Spleen (tissue), 11 donors: ENCODE measurements around the gene DMD. TPM values are rescaled to one million over a fixed set of nuclear protein-coding genes. Genes with fewer than 3 reads are reported as not detected.

Experiments used
- DNase-seq: peaks from one replicate; pipeline ENCODE4 v3.0.0-alpha.2; 2020
- H3K27ac ChIP-seq, 8 donors: fragments of 200-600 bp; sonication (generic) in 7 of 8; 1 replicate in 4 of 8; 2 replicates in 4 of 8; pipeline versions ENCODE4 v1.5.0 to v1.8.0; 2016 to 2021; ENCODE audit warnings: inconsistent platforms in 4 of 8, mild to moderate bottlenecking in 4 of 8, moderate library complexity in 1 of 8
- H3K27me3 ChIP-seq, 7 donors: fragments of 200-600 bp; sonication (generic) in 6 of 7; replicated peaks in 1 of 7; 1 replicate in 4 of 7; 2 replicates in 3 of 7; pipeline versions ENCODE4 v1.5.0 to v1.8.0; 2016 to 2021; ENCODE audit warnings: inconsistent platforms in 3 of 7, mild to moderate bottlenecking in 1 of 7
- H3K36me3 ChIP-seq, 6 donors: fragments of 200-600 bp; sonication (generic) in 5 of 6; 1 replicate in 4 of 6; 2 replicates in 2 of 6; pipeline versions ENCODE4 v1.5.0 to v1.8.0; 2016 to 2021; ENCODE audit warnings: inconsistent platforms in 2 of 6
- H3K4me1 ChIP-seq, 6 donors: fragments of 200-600 bp; sonication (generic) in 5 of 6; 1 replicate in 3 of 6; 2 replicates in 3 of 6; pipeline versions ENCODE4 v1.5.0 to v1.8.0; 2016 to 2021; ENCODE audit warnings: inconsistent platforms in 3 of 6
- H3K4me3 ChIP-seq, 8 donors: fragments of 200-600 bp; sonication (generic) in 7 of 8; 1 replicate in 4 of 8; 2 replicates in 4 of 8; pipeline versions ENCODE4 v1.5.0 to v1.8.0; 2016 to 2021; ENCODE audit warnings: inconsistent platforms in 4 of 8, mild to moderate bottlenecking in 4 of 8, moderate library complexity in 2 of 8
- H3K9me3 ChIP-seq, 8 donors: fragments of 200-600 bp; sonication (generic) in 7 of 8; 1 replicate in 4 of 8; 2 replicates in 4 of 8; pipeline versions ENCODE4 v1.5.0 to v1.8.0; 2016 to 2021; ENCODE audit warnings: inconsistent platforms in 4 of 8
- POLR2A ChIP-seq, 3 donors: fragments of 450-650 bp; IDR thresholded peaks; one replicate each; pipeline ENCODE4 v1.5.1; 2017; ENCODE audit warnings: antibody characterized with exemption in 3 of 3, mild to moderate bottlenecking in 1 of 3
- POLR2AphosphoS5 ChIP-seq, 3 donors: sonication (generic); formaldehyde crosslinking; IDR thresholded peaks; one replicate each; pipeline ENCODE4 v1.5.1; 2017; ENCODE audit warnings: antibody characterized with exemption in 3 of 3
- WGBS, 5 donors: extraction: QIAGEN DNeasy Blood & Tissue Kit in 3 of 5; methylation state at CpG; one replicate each; pipeline versions ENCODE4 v1.1.5 to v1.1.7; 2013 to 2018; 5-methylcytosine and 5-hydroxymethylcytosine counted together
- intact Hi-C: fragments of 100-400 bp; cut with DNase I; formaldehyde crosslinking; loops from one replicate; pipeline ENCODE4 v1.15.0; 2023; ENCODE audit warnings: low total_unique reads
- polyA plus RNA-seq, 3 donors: library from polyadenylated mRNA; stranded (reverse); fragments of 200-250 nt; gene quantifications; one replicate each; pipeline ENCODE4 v1.2.1, GENCODE V29; 2013
- total RNA-seq, 7 donors: library from RNA; depleted of rRNA in 3 of 7; stranded (reverse); fragments of >200 nt in 3 of 7; fragmentation: NEBNext Ultra II Directional in 4 of 7; extraction: Animal tissue kit (Norgen Biotek cat#: 25700) in 4 of 7; gene quantifications; one replicate each; pipeline versions ENCODE4 v1.1.0 to v1.2.1, GENCODE V29; 2016 to 2021
- TF ChIP-seq, protein P1 (sequence below), 11 experiments: fragments of 200-600 bp in 7 of 11; fragments of 450-650 bp in 4 of 11; sonication (generic) in 4 of 11; IDR thresholded peaks in 8 of 11; conservative IDR thresholded peaks in 3 of 11; 1 replicate in 7 of 11; 2 replicates in 4 of 11; pipeline versions ENCODE4 v1.4.0 to v1.8.0; 2016 to 2021; ENCODE audit warnings: antibody characterized with exemption in 11 of 11, inconsistent platforms in 4 of 11, mild to moderate bottlenecking in 1 of 11
- donor health status: healthy with polysubstance abuse.
- donor health status: DM: no; HTN: no; CAD: no; lungs with moderate emphysema.
- donor health status: DM: no; HTN: no; CAD: no.
- donor health status: Bipolar disorder and iron deficiency.
- donor health status: healthy.
- donor health status: DM: no; HTN: no; CAD: no.
- donor health status: DM: yes; HTN: yes; CAD: no.

The DMD gene
- total and polyA plus RNA-seq, 10 donors, result 1.3 to 11.3 (median 4.4) TPM

DNA sequence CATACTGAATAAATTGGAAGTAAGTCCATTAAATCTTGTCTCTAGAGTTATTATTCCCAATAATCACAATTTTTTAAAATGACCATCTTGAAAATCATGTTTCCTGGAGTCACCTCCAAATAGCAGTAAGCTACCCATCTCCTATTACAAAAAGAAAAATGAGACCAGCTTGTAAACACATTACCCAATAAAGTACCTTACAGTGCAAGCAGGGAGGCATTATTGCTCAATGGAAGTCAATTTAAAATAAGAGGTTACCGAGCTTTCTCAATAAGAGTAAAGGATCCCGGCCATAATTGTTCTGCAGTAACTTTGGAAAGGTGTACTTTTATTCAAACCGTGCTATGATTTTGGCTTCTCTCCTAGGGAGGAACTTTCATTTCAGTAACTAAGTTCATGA lies 78.0 kb downstream of the DMD start:
- Histone ChIP-seq H3K36me3 (no peaks in the 10 kb centered on the region), H3K27me3 (no peaks in the 10 kb centered on the region), H3K27ac (no peak overlapping the region), H3K4me3 (no peak overlapping the region), H3K9me3 (peaks cover 0 to 3% (median 0%) of the 10 kb centered on the region in 8 donors), H3K4me1 (no peaks in the 10 kb centered on the region)
- intact Hi-C loops, result no loop called here
- whole genome bisulfite sequencing, 5 donors, result 83 to 95% (median 83%) methylated on average over 3 of the region's 3 CpGs
- no peak for DNase-seq
- TF ChIP-seq, protein P1, sequence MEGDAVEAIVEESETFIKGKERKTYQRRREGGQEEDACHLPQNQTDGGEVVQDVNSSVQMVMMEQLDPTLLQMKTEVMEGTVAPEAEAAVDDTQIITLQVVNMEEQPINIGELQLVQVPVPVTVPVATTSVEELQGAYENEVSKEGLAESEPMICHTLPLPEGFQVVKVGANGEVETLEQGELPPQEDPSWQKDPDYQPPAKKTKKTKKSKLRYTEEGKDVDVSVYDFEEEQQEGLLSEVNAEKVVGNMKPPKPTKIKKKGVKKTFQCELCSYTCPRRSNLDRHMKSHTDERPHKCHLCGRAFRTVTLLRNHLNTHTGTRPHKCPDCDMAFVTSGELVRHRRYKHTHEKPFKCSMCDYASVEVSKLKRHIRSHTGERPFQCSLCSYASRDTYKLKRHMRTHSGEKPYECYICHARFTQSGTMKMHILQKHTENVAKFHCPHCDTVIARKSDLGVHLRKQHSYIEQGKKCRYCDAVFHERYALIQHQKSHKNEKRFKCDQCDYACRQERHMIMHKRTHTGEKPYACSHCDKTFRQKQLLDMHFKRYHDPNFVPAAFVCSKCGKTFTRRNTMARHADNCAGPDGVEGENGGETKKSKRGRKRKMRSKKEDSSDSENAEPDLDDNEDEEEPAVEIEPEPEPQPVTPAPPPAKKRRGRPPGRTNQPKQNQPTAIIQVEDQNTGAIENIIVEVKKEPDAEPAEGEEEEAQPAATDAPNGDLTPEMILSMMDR (IDR thresholded peaks at IDR 0.05 in 8 of 11, conservative IDR thresholded peaks at IDR 0.05 in 3 of 11), result no peak
- TF ChIP-seq POLR2AphosphoS5 (IDR thresholded peaks at IDR 0.05) (no peak), POLR2A (IDR thresholded peaks at IDR 0.05) (no peak)

DNA sequence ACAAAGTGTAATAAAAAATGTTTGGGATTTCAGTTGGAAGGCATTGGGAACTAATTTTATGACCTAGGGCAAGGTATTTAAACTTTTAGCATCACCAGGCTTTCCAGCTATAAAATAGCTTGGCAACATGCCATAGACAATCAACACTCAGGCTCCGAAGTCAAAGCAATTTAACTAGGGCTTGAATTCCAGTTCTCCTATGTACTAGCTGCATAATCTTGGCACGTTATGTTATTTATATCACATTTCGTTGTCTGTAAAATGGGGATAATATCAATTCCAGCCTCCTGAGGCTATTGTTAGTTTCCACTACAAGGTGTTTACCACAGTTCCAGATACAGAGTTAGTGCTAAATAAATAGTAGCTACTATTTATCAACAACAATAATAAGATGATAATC lies 78.8 kb downstream of the DMD start:
- Histone ChIP-seq H3K36me3 (no peaks in the 10 kb centered on the region), H3K4me1 (no peaks in the 10 kb centered on the region), H3K27me3 (no peaks in the 10 kb centered on the region), H3K27ac (no peak overlapping the region), H3K4me3 (no peak overlapping the region), H3K9me3 (peaks cover 0 to 3% (median 0%) of the 10 kb centered on the region in 8 donors)
- TF ChIP-seq, protein P1 (IDR thresholded peaks at IDR 0.05 in 8 of 11, conservative IDR thresholded peaks at IDR 0.05 in 3 of 11), result no peak
- no peak for TF ChIP-seq POLR2A (IDR thresholded peaks at IDR 0.05)
- TF ChIP-seq POLR2AphosphoS5 (IDR thresholded peaks at IDR 0.05), result no peak
- intact Hi-C loops, result no loop called here
- WGBS, 5 donors, result 45 to 73% (median 66%) methylated on average over 3 of the region's 3 CpGs
- DNase-seq, result no peak

DNA sequence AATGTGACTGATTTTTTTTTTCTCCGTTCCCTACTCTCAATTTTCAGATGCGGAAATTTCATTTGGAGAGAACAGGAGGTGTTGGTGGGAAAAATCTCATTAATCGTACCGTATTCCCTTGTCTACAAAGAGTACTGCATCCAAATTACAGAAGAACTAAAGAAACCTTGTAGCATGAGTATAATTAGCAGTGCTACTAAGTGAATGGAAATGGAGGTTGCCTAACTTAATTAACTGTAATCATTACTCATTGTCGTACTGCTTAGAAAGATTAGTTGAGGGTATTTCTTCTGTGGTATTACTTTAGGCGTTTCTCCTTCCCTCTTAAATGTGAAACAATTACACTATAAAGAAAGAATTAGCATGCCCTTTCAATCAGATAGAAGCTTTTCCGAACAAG lies 81.7 kb downstream of the DMD start:
- intact Hi-C loops, result no loop called here

GRCh38 chrX:33128048-33128805 lies 83.1 kb downstream of the DMD start:
- intact Hi-C loops, result no loop called here

More for the DNA sequence above, 81.7 kb downstream of the DMD start:
- Histone ChIP-seq H3K4me1 (no peaks in the 10 kb centered on the region), H3K4me3 (no peak overlapping the region), H3K36me3 (no peaks in the 10 kb centered on the region), H3K27me3 (no peaks in the 10 kb centered on the region), H3K27ac (no peak overlapping the region), H3K9me3 (no peaks in the 10 kb centered on the region)
- no peak for DNase-seq
- TF ChIP-seq, protein P1 (IDR thresholded peaks at IDR 0.05 in 8 of 11, conservative IDR thresholded peaks at IDR 0.05 in 3 of 11), result no peak
- TF ChIP-seq POLR2A (IDR thresholded peaks at IDR 0.05) (no peak), POLR2AphosphoS5 (IDR thresholded peaks at IDR 0.05) (no peak)
- 77 to 92% (median 90%) methylated on average over 7 of the region's 7 CpGs for WGBS, 5 donors

More at GRCh38 chrX:33128048-33128805, 83.1 kb downstream of the DMD start:
- H3K4me1 ChIP-seq, result no peaks in the 10 kb centered on the region
- 46 to 74% (median 58%) methylated on average over 10 of the region's 10 CpGs for WGBS, 5 donors
- no peak for TF ChIP-seq POLR2A (IDR thresholded peaks at IDR 0.05)
- TF ChIP-seq, protein P1 (IDR thresholded peaks at IDR 0.05 in 8 of 11, conservative IDR thresholded peaks at IDR 0.05 in 3 of 11), result no peak
- no peak for TF ChIP-seq POLR2AphosphoS5 (IDR thresholded peaks at IDR 0.05)
- no peak for DNase-seq
- H3K27me3 ChIP-seq, result no peaks in the 10 kb centered on the region
- no peaks in the 10 kb centered on the region for H3K36me3 ChIP-seq
- no peak overlapping the region for H3K4me3 ChIP-seq
- H3K9me3 ChIP-seq, result no peaks in the 10 kb centered on the region
- no peak overlapping the region for H3K27ac ChIP-seq
